Activated naive CD8-positive, alpha-beta T cell (primary cell): ENCODE measurements around the gene NMU.
"Not testable (repeated sequence)": the region's sequence is repeated elsewhere in the genome, so short reads cannot be mapped to it uniquely, and the experiment has no call there.

ENCODE experiments used
- H3K27ac Mint-ChIP-seq: one replicate; pipeline ENCODE4 v1.8.0; 2021; ENCODE audit warnings: mixed read lengths
- H3K27me3 Mint-ChIP-seq: one replicate; pipeline ENCODE4 v1.8.0; 2021; ENCODE audit warnings: mixed read lengths
- H3K36me3 Mint-ChIP-seq: one replicate; pipeline ENCODE4 v1.8.0; 2021; ENCODE audit warnings: mixed read lengths
- H3K4me1 Mint-ChIP-seq: one replicate; pipeline ENCODE4 v1.8.0; 2021; ENCODE audit warnings: low read depth, mixed read lengths
- H3K4me3 Mint-ChIP-seq: one replicate; pipeline ENCODE4 v1.8.0; 2021; ENCODE audit warnings: mild to moderate bottlenecking, mixed read lengths
- H3K9me3 Mint-ChIP-seq: one replicate; pipeline ENCODE4 v1.8.0; 2021; ENCODE audit warnings: low read depth, mixed read lengths

The NMU gene

GRCh38 chr4:55609393-55609866 lies 26.7 kb downstream of the NMU start:
- Mint-ChIP-seq H3K9me3 (no peaks in the 10 kb centered on the region), H3K27ac (no peak overlapping the region), H3K36me3 (no peaks in the 10 kb centered on the region), H3K4me1 (no peaks in the 10 kb centered on the region), H3K4me3 (no peak overlapping the region), H3K27me3 (peaks cover 2% of the 10 kb centered on the region)

DNA sequence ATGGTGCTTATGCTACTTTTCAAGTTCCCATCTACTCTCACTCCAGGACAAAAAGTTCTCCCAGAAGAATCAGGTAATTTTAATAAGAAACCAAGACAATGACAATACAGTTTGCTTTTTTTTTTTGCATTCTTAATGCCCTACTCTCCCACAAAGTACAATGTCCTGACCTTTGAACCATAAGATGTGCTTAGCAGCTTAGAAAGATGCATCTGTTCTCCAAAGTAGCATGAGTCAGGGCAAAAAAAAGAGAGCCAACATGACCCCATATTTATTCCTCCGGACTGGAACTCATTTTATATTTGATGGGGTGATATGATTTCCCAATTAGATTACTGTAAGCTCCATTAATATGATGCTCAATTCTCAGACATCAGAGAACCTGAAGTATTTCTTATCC lies 27.5 kb downstream of the NMU start:
- no peak overlapping the region for H3K27ac Mint-ChIP-seq
- H3K4me3 Mint-ChIP-seq = no peak overlapping the region
- no peaks in the 10 kb centered on the region for H3K36me3 Mint-ChIP-seq
- H3K9me3 Mint-ChIP-seq = no peaks in the 10 kb centered on the region
- no peaks in the 10 kb centered on the region for H3K4me1 Mint-ChIP-seq
- H3K27me3 Mint-ChIP-seq = peaks cover 2% of the 10 kb centered on the region

DNA sequence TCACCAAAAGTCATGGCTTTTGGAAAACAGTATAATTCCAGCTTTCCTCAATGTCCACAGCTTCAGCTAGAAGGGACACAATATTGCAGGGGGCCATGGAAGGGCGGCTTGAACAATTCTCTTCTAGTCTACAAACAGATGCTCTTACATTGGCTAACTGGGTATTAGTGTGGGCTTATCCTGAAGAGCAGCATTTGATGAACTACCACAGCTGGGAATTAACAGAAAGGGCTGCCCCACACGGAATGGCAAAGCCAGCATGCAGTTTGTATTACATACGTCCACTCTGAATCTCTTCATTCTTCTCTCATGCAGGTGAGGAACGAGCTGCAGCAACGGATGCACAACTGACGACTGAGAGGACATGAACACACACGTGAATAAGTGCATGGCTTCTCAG lies 31.1 kb downstream of the NMU start:
- peaks cover 4% of the 10 kb centered on the region for H3K27me3 Mint-ChIP-seq
- no peaks in the 10 kb centered on the region for H3K9me3 Mint-ChIP-seq
- H3K4me1 Mint-ChIP-seq = no peaks in the 10 kb centered on the region
- no peaks in the 10 kb centered on the region for H3K36me3 Mint-ChIP-seq
- no peak overlapping the region for H3K27ac Mint-ChIP-seq
- H3K4me3 Mint-ChIP-seq = no peak overlapping the region

- Mint-ChIP-seq H3K27ac (no peak overlapping the region), H3K4me1 (no peaks in the 10 kb centered on the region), H3K4me3 (no peak overlapping the region), H3K9me3 (peaks cover 4% of the 10 kb centered on the region), H3K27me3 (peaks cover 3% of the 10 kb centered on the region), H3K36me3 (no peaks in the 10 kb centered on the region)
Observed at GRCh38 chr4:55600640-55601039, 35.5 kb downstream of the NMU start.

DNA sequence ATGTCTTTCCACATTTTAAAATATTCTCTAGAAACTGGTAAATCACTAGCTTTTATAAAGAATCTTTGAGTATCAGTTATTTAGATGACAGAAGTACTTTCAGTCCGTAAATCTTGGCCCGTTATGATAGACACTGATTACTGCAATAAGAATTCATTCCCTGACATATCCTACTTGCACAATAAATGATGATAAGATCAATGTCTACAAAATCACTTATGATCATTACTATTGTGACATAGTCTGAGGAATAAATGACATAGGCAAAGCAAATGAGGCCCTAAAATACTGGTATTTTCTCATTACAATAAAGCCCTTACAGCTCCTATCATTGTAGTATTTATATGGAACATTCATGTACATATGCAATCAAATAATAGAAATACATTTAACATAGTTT lies 37.5 kb downstream of the NMU start:
- Mint-ChIP-seq H3K4me1 (no peaks in the 10 kb centered on the region), H3K9me3 (peaks cover 4% of the 10 kb centered on the region), H3K36me3 (no peaks in the 10 kb centered on the region), H3K27me3 (peaks cover 3% of the 10 kb centered on the region), H3K4me3 (no peak overlapping the region), H3K27ac (no peak overlapping the region)

DNA sequence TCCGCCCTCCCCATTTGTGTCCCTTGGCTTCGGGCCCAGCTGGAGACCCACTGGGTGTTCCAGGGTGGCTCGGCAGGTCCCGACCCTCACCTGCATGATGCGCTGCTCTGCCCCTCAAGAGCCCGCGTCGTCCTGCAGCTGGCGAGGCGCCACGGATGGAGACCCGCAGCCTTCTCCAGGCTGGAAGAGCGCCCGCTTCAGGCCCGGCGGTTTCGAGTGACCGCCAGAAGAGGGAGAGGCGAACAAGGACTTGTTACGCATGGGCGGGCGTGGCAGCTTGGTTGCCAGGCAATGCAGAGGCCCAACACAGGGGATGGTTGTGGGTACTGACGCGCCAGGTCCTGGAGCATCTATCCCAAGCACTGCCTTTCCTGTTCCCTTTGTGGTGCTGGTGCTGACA lies 44.1 kb downstream of the NMU start, which contains the start of gene PDCL2:
Gene PDCL2, minus strand, starts transcription at position 232 of the 400 bp plus-strand sequence. Its CDS starts 136 bp downstream, at position 96.
- Mint-ChIP-seq H3K27me3 (peaks cover 5% of the 10 kb centered on the region), H3K36me3 (no peaks in the 10 kb centered on the region), H3K27ac (no peak within 1 kb of the TSS), H3K9me3 (no peaks in the 10 kb centered on the region), H3K4me1 (no peaks in the 10 kb centered on the region), H3K4me3 (no peak within 1 kb of the TSS)

DNA sequence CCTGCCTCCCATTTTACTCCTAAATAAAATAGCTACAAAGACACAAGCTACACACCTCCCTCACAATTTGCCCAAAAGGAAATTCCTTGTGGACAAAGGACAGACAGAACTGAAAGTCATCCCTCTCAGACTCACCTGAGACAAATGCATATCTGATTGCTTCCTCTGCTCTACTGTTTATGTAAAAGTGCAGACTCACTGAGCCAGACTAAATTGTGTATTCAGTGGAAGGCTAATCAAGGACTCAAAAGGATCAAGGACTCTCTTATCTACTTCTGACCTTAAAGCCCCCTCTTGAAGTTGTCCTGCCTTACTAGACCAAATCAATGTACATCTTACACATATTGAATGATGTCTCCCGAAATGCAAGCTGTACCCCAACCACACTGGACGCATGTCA lies 47.9 kb downstream of the NMU start:
- peaks cover 7% of the 10 kb centered on the region for H3K27me3 Mint-ChIP-seq
- H3K9me3 Mint-ChIP-seq = peaks cover 6% of the 10 kb centered on the region
- H3K27ac Mint-ChIP-seq = no peak overlapping the region
- no peak overlapping the region for H3K4me3 Mint-ChIP-seq
- H3K36me3 Mint-ChIP-seq = no peaks in the 10 kb centered on the region
- no peaks in the 10 kb centered on the region for H3K4me1 Mint-ChIP-seq

DNA sequence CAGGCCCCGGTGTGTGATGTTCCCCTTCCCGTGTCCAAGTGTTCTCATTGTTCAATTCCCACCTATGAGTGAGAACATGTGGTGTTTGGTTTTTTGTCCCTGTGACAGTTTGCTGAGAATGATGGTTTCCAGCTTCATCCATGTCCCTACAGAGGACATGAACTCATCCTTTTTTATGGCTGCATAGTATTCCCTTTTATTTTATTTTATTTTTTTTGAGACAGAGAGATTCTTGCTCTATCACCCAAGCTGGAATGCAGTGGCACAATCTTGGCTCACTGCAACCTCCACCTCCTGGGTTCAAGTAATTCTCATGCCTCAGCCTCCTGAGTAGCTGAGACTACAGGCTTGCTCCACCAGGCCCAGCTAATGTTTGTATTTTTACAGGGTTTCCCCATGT lies 53.3 kb downstream of the NMU start:
- H3K4me1 Mint-ChIP-seq, H3K4me3 Mint-ChIP-seq, H3K36me3 Mint-ChIP-seq, H3K27me3 Mint-ChIP-seq, H3K9me3 Mint-ChIP-seq, H3K27ac Mint-ChIP-seq: not testable (repeated sequence)

GRCh38 chr4:55578341-55579010 lies 57.6 kb downstream of the NMU start:
- H3K4me3 Mint-ChIP-seq = no peak overlapping the region
- H3K4me1 Mint-ChIP-seq = no peaks in the 10 kb centered on the region
- no peak overlapping the region for H3K27ac Mint-ChIP-seq
- peaks cover 19% of the 10 kb centered on the region for H3K9me3 Mint-ChIP-seq
- peaks cover 13% of the 10 kb centered on the region for H3K36me3 Mint-ChIP-seq
- H3K27me3 Mint-ChIP-seq = no peaks in the 10 kb centered on the region

GRCh38 chr4:55575513-55575912 lies 60.6 kb downstream of the NMU start:
- Mint-ChIP-seq H3K27ac (no peak overlapping the region), H3K36me3 (peaks cover 13% of the 10 kb centered on the region), H3K4me3 (no peak overlapping the region), H3K27me3 (no peaks in the 10 kb centered on the region), H3K4me1 (no peaks in the 10 kb centered on the region), H3K9me3 (peaks cover 16% of the 10 kb centered on the region)

DNA sequence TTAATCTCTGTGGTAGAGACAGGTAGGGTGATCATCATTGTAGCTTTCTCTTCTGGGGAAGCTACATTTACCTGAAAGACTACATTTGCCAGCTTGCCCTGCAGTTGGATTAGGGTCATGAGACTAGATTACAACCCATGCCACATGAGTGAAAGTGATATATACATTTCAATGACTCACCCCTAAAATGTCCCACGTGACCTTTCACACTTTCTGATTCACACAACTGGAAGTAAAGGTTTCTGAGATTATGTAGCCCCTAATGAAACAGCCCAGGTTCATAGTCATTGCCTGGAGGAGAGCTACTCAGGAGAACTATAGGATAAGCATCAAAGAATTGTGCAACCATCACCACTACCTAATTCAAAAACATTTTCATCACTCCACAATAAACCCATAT lies 61.8 kb downstream of the NMU start:
- Mint-ChIP-seq H3K4me3 (no peak overlapping the region), H3K27ac (no peak overlapping the region), H3K36me3 (peaks cover 13% of the 10 kb centered on the region)

GRCh38 chr4:55571806-55572205 lies 64.3 kb downstream of the NMU start:
- Mint-ChIP-seq H3K4me1 (no peaks in the 10 kb centered on the region), H3K9me3 (peaks cover 12% of the 10 kb centered on the region), H3K4me3 (no peak overlapping the region), H3K36me3 (peaks cover 13% of the 10 kb centered on the region), H3K27me3 (no peaks in the 10 kb centered on the region), H3K27ac (no peak overlapping the region)

More for the DNA sequence above, 61.8 kb downstream of the NMU start:
- Mint-ChIP-seq H3K4me1 (no peaks in the 10 kb centered on the region), H3K27me3 (no peaks in the 10 kb centered on the region), H3K9me3 (peaks cover 16% of the 10 kb centered on the region)

DNA sequence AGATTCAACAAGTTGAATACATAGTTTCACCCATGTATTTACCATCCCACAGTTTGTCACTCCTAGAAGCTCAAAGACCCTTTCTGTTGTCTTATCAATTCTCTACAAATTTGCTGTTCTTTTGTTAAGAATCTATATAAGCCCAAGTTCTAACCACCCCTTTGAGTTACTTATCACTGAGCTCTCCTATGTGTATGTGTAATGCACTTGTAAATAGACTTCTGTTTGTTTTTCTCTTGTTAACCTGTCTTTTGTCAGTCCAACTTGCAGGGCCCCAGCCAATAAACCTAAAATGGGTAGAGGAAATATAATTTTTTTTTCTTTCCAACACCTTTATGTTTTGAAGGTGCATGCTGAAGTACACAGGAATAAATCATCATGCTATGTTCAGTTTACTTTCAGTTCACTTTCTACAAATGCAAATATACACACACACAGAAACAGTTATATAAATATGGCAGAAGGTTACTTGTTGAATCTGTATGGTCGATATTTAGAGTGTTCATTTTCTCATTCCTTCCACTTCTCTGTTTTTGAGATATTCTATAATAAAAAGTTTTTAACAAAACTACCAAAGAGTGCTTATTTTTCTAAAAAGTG lies 67.1 kb downstream of the NMU start:
- H3K36me3 Mint-ChIP-seq = no peaks in the 10 kb centered on the region
- H3K4me1 Mint-ChIP-seq = no peaks in the 10 kb centered on the region
- H3K27me3 Mint-ChIP-seq = no peaks in the 10 kb centered on the region
- no peak overlapping the region for H3K27ac Mint-ChIP-seq
- H3K4me3 Mint-ChIP-seq = no peak overlapping the region
- no peaks in the 10 kb centered on the region for H3K9me3 Mint-ChIP-seq

- Mint-ChIP-seq H3K4me3 (no peak overlapping the region), H3K27me3 (peaks cover 4% of the 10 kb centered on the region), H3K4me1 (peaks cover 7% of the 10 kb centered on the region), H3K9me3 (no peaks in the 10 kb centered on the region), H3K27ac (peak overlapping the region; percentile 1), H3K36me3 (no peaks in the 10 kb centered on the region)
Observed at GRCh38 chr4:55561889-55562288, 74.2 kb downstream of the NMU start.

DNA sequence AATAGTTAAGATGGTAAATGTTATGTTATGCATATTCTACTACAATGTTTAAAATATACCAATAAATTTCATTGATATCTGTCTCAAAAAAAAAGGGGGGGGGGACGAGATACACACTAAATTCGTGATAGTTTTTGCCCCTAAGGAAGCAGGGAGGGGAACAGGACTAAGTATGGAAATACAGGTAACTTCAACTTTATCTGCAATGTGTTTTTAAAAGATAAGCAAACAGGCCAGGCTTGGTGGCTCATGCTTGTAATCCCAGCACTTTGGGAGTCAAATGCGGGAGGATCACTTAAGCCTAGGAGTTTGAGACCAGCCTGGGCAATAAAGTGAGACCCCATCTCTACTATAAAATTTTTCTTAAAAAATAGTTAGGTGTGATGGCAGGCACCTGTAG lies 76.0 kb downstream of the NMU start:
- Mint-ChIP-seq H3K4me1 (peaks cover 7% of the 10 kb centered on the region), H3K27me3 (peaks cover 5% of the 10 kb centered on the region)

More for the DNA sequence above, 76.0 kb downstream of the NMU start:
- H3K4me3 Mint-ChIP-seq = no peak overlapping the region
- no peaks in the 10 kb centered on the region for H3K36me3 Mint-ChIP-seq
- no peaks in the 10 kb centered on the region for H3K9me3 Mint-ChIP-seq
- H3K27ac Mint-ChIP-seq = no peak overlapping the region
